ENCODE data around the gene BMP2K. TPM values are rescaled to one million over a fixed set of nuclear protein-coding genes. Genes with fewer than 3 reads are reported as not detected.

BMP2K gene
- total RNA-seq, 1 experiment from 2014 or later: 4.9 TPM

DNA sequence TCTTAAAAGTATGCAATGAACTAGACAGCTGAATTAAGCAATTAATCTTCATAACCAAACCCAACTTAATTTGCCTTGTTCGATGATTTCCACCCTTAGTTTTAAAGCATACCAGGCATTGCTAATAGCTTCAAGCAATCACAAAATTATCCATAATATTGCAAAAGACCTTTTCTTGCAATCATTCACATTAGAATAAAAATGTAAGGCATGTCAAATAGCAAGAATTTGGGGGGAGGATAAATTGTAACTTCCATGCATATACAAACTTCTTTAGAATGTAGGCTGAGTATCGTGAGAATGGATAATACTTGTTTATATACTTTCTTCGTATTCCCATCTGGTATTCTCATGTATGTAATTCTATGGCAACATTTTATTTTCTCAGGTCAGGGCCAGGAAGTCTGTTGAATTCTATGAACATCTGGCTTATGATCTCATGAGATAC lies 28.7 kb upstream of the BMP2K start:
- Histone ChIP-seq H3K4me2 (ENCODE audit: low read depth, low read length, poor library complexity, severe bottlenecking) (no peak overlapping the region), H3K4me3 (ENCODE audit: low read length) (no peak overlapping the region), H3K9me2 (replicated peaks; ENCODE audit: insufficient read depth, low read length) (no peaks in the 10 kb centered on the region), H3K36me3 (ENCODE audit: insufficient read depth, low read length) (no peaks in the 10 kb centered on the region), H3K27ac (ENCODE audit: low read length) (no peak overlapping the region), H3K27me3 (ENCODE audit: low read length) (no peaks in the 10 kb centered on the region), H3K9ac (ENCODE audit: low read length) (no peak overlapping the region), H4K20me1 (ENCODE audit: insufficient read depth, low read depth, low read length) (no peaks in the 10 kb centered on the region), H3K4me1 (ENCODE audit: low read length) (peaks cover 15% of the 10 kb centered on the region), H3K79me2 (ENCODE audit: low read length) (no peaks in the 10 kb centered on the region), H2AFZ (ENCODE audit: low read length) (no peak overlapping the region), H3K9me3 (ENCODE audit: low read length) (no peaks in the 10 kb centered on the region)
- DNase-seq: no peak

GRCh38 chr4:78748381-78748780 lies 27.8 kb upstream of the BMP2K start:
- Histone ChIP-seq H4K20me1 (ENCODE audit: insufficient read depth, low read depth, low read length) (no peaks in the 10 kb centered on the region), H3K27me3 (ENCODE audit: low read length) (no peaks in the 10 kb centered on the region), H3K27ac (ENCODE audit: low read length) (no peak overlapping the region), H2AFZ (ENCODE audit: low read length) (no peak overlapping the region), H3K79me2 (ENCODE audit: low read length) (no peaks in the 10 kb centered on the region), H3K4me2 (ENCODE audit: low read depth, low read length, poor library complexity, severe bottlenecking) (no peak overlapping the region), H3K9me3 (ENCODE audit: low read length) (no peaks in the 10 kb centered on the region), H3K4me3 (ENCODE audit: low read length) (no peak overlapping the region), H3K36me3 (ENCODE audit: insufficient read depth, low read length) (no peaks in the 10 kb centered on the region), H3K9me2 (replicated peaks; ENCODE audit: insufficient read depth, low read length) (no peaks in the 10 kb centered on the region), H3K4me1 (ENCODE audit: low read length) (peaks cover 15% of the 10 kb centered on the region), H3K9ac (ENCODE audit: low read length) (no peak overlapping the region)
- no peak for DNase-seq

- Histone ChIP-seq H3K27me3 (ENCODE audit: low read length) (no peaks in the 10 kb centered on the region), H3K27ac (ENCODE audit: low read length) (no peak overlapping the region), H3K4me2 (ENCODE audit: low read depth, low read length, poor library complexity, severe bottlenecking) (no peak overlapping the region), H2AFZ (ENCODE audit: low read length) (no peak overlapping the region), H3K4me3 (ENCODE audit: low read length) (no peak overlapping the region), H3K36me3 (ENCODE audit: insufficient read depth, low read length) (no peaks in the 10 kb centered on the region), H3K9me3 (ENCODE audit: low read length) (no peaks in the 10 kb centered on the region), H3K9me2 (replicated peaks; ENCODE audit: insufficient read depth, low read length) (no peaks in the 10 kb centered on the region), H3K4me1 (ENCODE audit: low read length) (peaks cover 15% of the 10 kb centered on the region), H4K20me1 (ENCODE audit: insufficient read depth, low read depth, low read length) (no peaks in the 10 kb centered on the region), H3K79me2 (ENCODE audit: low read length) (no peaks in the 10 kb centered on the region), H3K9ac (ENCODE audit: low read length) (no peak overlapping the region)
- no peak for DNase-seq
Observed at GRCh38 chr4:78749258-78749971, 26.7 kb upstream of the BMP2K start.

DNA sequence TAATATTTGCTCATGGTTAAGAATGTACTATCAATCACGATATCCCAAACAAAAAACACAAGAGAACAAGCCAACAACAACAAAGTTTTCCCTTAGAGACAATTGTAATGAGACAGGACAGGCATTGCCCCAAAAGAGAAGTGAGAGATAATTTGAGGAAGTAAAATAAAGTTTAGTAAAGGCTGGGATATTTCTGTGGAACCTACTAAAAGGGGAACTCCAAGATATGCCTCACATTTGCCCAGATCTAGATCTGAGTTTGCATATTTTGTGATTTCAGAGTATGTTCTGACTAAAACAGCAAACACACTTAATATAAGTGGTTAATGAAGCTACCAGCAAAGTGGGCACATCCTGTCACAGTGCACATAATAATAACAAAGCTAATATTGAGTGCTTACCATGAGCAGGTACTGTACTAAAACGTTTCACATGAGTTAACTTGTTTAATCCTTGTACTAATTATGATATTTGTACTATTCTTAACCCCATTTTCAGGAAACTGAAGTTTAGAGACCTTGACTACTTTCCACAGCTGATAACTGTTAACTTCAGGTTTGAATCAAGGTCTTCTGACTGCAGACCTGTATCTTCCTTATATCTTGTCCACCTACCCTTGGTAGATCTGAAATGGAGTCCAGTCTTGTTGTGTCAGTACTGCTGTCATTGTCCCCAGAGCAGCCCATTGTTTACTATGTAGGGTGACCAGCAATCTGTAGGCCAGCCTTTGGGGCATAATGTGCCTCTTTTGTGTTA lies 26.0 kb upstream of the BMP2K start:
- Histone ChIP-seq H3K79me2 (ENCODE audit: low read length) (no peaks in the 10 kb centered on the region), H3K4me2 (ENCODE audit: low read depth, low read length, poor library complexity, severe bottlenecking) (peak overlapping the region; percentile 42), H3K9me3 (ENCODE audit: low read length) (no peaks in the 10 kb centered on the region), H2AFZ (ENCODE audit: low read length) (no peak overlapping the region), H3K27ac (ENCODE audit: low read length) (no peak overlapping the region), H3K36me3 (ENCODE audit: insufficient read depth, low read length) (no peaks in the 10 kb centered on the region), H3K27me3 (ENCODE audit: low read length) (no peaks in the 10 kb centered on the region), H4K20me1 (ENCODE audit: insufficient read depth, low read depth, low read length) (no peaks in the 10 kb centered on the region), H3K4me1 (ENCODE audit: low read length) (peaks cover 15% of the 10 kb centered on the region), H3K9ac (ENCODE audit: low read length) (no peak overlapping the region), H3K4me3 (ENCODE audit: low read length) (no peak overlapping the region), H3K9me2 (replicated peaks; ENCODE audit: insufficient read depth, low read length) (no peaks in the 10 kb centered on the region)
- peak; percentile 59 for DNase-seq

- no peak overlapping the region for H3K4me2 ChIP-seq (ENCODE audit: low read depth, low read length, poor library complexity, severe bottlenecking)
- H3K79me2 ChIP-seq (ENCODE audit: low read length): no peaks in the 10 kb centered on the region
- no peak overlapping the region for H3K9ac ChIP-seq (ENCODE audit: low read length)
- no peaks in the 10 kb centered on the region for H3K9me2 ChIP-seq (replicated peaks; ENCODE audit: insufficient read depth, low read length)
- H3K27ac ChIP-seq (ENCODE audit: low read length): no peak overlapping the region
- H2AFZ ChIP-seq (ENCODE audit: low read length): no peak overlapping the region
- H4K20me1 ChIP-seq (ENCODE audit: insufficient read depth, low read depth, low read length): no peaks in the 10 kb centered on the region
- H3K36me3 ChIP-seq (ENCODE audit: insufficient read depth, low read length): no peaks in the 10 kb centered on the region
- H3K27me3 ChIP-seq (ENCODE audit: low read length): no peaks in the 10 kb centered on the region
- peaks cover 15% of the 10 kb centered on the region for H3K4me1 ChIP-seq (ENCODE audit: low read length)
- no peak for DNase-seq
- H3K9me3 ChIP-seq (ENCODE audit: low read length): no peaks in the 10 kb centered on the region
- no peak overlapping the region for H3K4me3 ChIP-seq (ENCODE audit: low read length)
Observed at GRCh38 chr4:78753091-78753490, 23.1 kb upstream of the BMP2K start.

DNA sequence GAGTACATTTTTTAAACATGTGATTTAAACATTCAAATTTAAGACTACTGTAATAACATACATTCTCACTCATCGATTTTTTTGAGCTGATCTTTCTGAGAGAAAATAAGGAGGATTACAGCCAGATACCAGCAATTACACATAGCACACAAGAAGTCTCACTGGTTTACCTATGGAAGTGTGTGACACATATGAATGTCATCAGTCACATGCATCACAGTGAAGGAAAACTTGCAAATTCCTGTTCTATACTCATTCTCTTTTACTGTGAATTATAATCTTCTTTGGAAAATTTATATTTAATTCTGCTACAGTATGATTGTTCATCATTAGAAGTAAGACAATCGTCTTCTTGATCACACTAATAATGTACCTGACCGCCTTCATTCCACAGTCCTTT lies 21.3 kb upstream of the BMP2K start:
- Histone ChIP-seq H3K9me3 (ENCODE audit: low read length) (no peaks in the 10 kb centered on the region), H3K27me3 (ENCODE audit: low read length) (no peaks in the 10 kb centered on the region), H2AFZ (ENCODE audit: low read length) (no peak overlapping the region), H4K20me1 (ENCODE audit: insufficient read depth, low read depth, low read length) (no peaks in the 10 kb centered on the region), H3K36me3 (ENCODE audit: insufficient read depth, low read length) (no peaks in the 10 kb centered on the region), H3K9ac (ENCODE audit: low read length) (no peak overlapping the region), H3K4me1 (ENCODE audit: low read length) (peaks cover 8% of the 10 kb centered on the region), H3K4me3 (ENCODE audit: low read length) (no peak overlapping the region), H3K27ac (ENCODE audit: low read length) (no peak overlapping the region), H3K9me2 (replicated peaks; ENCODE audit: insufficient read depth, low read length) (no peaks in the 10 kb centered on the region), H3K4me2 (ENCODE audit: low read depth, low read length, poor library complexity, severe bottlenecking) (no peak overlapping the region), H3K79me2 (ENCODE audit: low read length) (no peaks in the 10 kb centered on the region)
- no peak for DNase-seq

GRCh38 chr4:78756137-78756536 lies 20.0 kb upstream of the BMP2K start:
- no peaks in the 10 kb centered on the region for H3K36me3 ChIP-seq (ENCODE audit: insufficient read depth, low read length)
- no peaks in the 10 kb centered on the region for H3K27me3 ChIP-seq (ENCODE audit: low read length)
- H4K20me1 ChIP-seq (ENCODE audit: insufficient read depth, low read depth, low read length): no peaks in the 10 kb centered on the region
- no peak overlapping the region for H3K9ac ChIP-seq (ENCODE audit: low read length)
- H2AFZ ChIP-seq (ENCODE audit: low read length): no peak overlapping the region
- H3K4me2 ChIP-seq (ENCODE audit: low read depth, low read length, poor library complexity, severe bottlenecking): no peak overlapping the region
- no peak overlapping the region for H3K4me3 ChIP-seq (ENCODE audit: low read length)
- no peaks in the 10 kb centered on the region for H3K4me1 ChIP-seq (ENCODE audit: low read length)
- DNase-seq: no peak
- no peak overlapping the region for H3K27ac ChIP-seq (ENCODE audit: low read length)
- no peaks in the 10 kb centered on the region for H3K79me2 ChIP-seq (ENCODE audit: low read length)
- no peaks in the 10 kb centered on the region for H3K9me2 ChIP-seq (replicated peaks; ENCODE audit: insufficient read depth, low read length)
- no peaks in the 10 kb centered on the region for H3K9me3 ChIP-seq (ENCODE audit: low read length)

DNA sequence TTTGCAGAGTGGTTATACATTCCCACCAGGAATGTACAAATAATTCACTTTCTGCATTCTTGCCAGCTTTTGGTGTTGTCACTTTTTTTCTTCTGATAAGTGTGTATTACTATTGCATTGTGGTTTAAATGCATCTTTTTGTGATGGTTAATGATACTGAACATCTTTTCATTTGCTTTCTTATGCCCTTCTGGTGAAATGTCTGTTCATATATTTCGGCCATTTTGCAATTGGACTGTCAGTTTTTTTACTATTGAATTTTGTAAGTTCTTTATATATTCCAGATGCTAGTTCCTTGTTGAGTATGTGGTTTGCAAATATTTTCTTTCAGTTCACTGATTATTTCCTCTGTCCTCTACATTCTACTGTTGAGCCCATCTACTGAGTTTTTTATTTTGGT lies 19.4 kb upstream of the BMP2K start:
- Histone ChIP-seq H3K4me2 (ENCODE audit: low read depth, low read length, poor library complexity, severe bottlenecking) (no peak overlapping the region), H3K9me2 (replicated peaks; ENCODE audit: insufficient read depth, low read length) (no peaks in the 10 kb centered on the region), H3K27me3 (ENCODE audit: low read length) (no peaks in the 10 kb centered on the region), H4K20me1 (ENCODE audit: insufficient read depth, low read depth, low read length) (no peaks in the 10 kb centered on the region), H3K36me3 (ENCODE audit: insufficient read depth, low read length) (no peaks in the 10 kb centered on the region), H2AFZ (ENCODE audit: low read length) (no peak overlapping the region), H3K4me1 (ENCODE audit: low read length) (no peaks in the 10 kb centered on the region), H3K9me3 (ENCODE audit: low read length) (no peaks in the 10 kb centered on the region), H3K79me2 (ENCODE audit: low read length) (no peaks in the 10 kb centered on the region), H3K27ac (ENCODE audit: low read length) (no peak overlapping the region), H3K4me3 (ENCODE audit: low read length) (no peak overlapping the region), H3K9ac (ENCODE audit: low read length) (no peak overlapping the region)
- DNase-seq: no peak
